Stimulated activated CD4-positive, alpha-beta T cell treated with anti-CD3 and anti-CD28 coated beads, Interleukin-1b, Interleukin-23, amount 100 ng/mL, for 48 hours (primary cell): Measurements from ENCODE around the gene SALL1.

Experiments used
- DNase-seq: peaks from one replicate; pipeline ENCODE4 v3.0.0-alpha.2; 2020

Gene SALL1

DNA sequence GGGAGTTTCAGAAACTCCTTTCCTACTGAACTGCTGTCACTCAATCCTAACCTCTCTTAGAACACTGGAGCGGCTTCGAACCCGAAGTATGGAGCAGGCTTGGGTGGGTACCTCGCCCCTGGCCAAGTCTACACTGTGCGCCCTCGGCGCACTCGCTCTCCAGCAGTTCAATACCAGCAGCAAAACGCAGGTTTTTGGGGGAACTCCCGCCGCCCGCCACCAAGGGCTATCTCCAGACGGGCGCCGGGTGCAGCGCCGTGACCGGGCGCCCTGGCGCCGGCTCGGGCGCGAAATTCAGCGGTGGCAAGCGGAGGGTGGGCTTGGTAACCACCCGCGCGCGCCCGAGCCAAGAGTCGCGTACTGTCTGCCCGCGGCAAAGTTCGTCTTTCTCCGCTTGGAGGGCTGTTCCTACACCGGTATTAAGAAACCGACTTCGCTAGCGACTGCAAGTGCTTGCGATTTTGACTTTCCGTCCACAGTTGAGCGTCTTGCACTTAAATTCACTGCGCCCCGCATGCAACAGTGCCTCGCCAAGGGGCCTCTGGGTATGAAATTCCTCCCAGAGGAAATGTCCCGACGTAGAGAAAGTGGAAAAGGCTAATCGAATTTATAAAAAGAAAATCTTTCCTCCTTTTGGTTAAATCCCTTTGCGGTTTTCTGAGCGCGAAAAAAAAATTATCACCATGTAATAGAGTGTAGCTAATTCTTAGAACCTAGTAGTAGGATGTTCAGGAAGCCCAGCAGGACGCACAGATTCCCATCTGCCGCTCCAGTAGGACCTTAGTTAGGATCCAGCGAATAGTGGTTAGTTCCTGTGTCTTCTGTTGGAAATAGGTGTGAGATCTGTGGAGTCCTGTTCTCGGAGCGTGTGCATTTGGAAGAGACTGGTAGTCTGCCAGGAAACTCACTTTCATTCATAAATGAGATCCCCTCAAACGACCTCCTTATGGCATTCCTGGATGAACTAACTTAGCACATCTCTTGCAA lies 5.0 kb upstream of the SALL1 start:
- no peak for DNase-seq

DNA sequence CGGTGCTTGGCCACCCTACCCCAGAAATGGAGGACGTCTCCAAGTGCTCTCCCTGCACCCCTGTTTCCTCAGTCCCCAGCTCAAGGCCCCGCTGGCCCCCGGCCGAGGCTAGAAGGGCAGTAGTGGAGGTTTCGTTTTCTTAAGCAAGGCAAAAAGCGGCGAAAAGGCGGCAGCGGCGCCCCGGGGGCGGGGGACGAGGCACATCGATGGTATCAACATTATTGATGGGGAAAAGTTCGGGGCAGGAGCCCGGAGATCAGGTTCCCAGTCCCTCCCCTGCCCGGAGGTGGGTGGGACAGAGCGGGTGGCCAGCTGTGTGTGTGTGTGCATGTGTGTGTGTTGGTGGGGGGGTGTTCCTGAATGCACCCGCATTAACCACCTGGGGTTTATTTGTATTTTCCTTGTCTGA lies 4.1 kb upstream of the SALL1 start:
- DNase-seq = no peak

GRCh38 chr16:51154271-51155171 lies 3.5 kb upstream of the SALL1 start:
- DNase-seq = no peak

GRCh38 chr16:51153577-51154031 lies 2.5 kb upstream of the SALL1 start:
- DNase-seq = no peak

DNA sequence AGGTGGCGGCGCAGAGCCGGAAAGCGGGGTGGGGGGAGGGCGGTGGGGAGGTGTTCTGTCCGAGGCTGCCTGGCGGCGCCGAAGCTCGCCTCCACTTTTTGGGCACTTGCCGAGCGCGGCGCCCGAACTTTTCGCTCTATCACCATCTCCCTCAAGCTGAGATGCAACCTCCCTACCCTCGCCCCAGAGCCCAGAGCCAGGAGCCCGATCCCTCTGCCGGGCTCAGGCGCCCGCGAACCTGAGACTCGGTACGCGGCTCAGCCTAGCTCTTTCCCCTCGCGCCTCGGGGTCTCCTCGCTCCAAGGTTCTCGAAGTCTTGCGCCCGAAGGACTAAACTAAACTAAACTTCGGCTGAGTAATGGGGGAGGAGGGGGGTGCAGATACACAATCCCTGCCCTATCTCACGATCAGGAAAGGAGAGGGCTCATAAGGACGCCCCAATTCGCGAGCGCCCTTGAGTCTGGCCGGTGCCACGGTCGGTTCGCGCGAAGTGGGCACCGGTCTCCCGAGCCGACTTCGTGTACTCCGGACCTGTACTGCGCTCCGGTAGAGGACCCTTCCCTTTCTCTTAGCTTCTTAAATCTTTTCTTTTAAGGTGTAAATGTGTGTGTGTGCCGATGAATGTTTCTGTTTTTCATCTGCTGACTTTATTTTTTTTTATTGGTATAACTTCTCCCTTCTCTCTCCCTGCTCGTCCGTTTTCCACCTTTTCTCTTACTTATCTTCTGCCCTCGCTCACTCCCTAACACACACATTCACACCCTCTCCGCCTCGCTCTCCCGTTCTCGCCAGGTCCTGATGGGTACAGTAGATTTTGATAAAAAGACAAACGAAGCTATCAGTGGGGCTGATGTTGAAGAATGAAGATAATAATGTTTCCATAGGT lies 1.9 kb upstream of the SALL1 start:
- no peak for DNase-seq

- DNase-seq = no peak
Observed at GRCh38 chr16:51151961-51152663, 1.0 kb upstream of the SALL1 start.

- DNase-seq = no peak
Observed at GRCh38 chr16:51151435-51151960, 428 bp upstream of the SALL1 start.

- DNase-seq = no peak
Observed at GRCh38 chr16:51150165-51150887, 744 bp downstream of the SALL1 start.

DNA sequence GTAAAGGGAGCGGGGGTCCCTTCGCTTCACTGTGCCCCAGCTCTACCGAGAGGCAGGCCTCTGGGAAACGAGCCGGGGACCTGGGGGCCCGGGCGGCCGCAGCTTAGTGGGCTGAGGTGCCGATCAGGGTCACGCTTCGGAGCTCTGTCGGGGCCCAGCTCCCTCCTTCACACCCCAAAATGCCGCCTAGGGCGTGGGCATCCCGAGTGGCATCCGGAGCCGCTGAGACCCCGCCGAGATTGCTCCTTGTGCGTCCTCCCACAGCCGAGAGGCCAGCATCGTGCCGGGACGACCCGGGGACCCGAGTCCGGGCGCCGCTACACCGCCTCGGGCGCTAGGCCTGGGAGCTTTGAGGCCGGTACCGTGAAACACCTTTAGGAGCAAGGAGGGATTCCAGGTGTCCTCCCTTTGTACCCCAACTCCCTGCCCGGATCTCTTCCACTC lies 1.3 kb downstream of the SALL1 start:
- DNase-seq = no peak

- DNase-seq = no peak
Observed at GRCh38 chr16:51149251-51149661, 1.8 kb downstream of the SALL1 start.

DNA sequence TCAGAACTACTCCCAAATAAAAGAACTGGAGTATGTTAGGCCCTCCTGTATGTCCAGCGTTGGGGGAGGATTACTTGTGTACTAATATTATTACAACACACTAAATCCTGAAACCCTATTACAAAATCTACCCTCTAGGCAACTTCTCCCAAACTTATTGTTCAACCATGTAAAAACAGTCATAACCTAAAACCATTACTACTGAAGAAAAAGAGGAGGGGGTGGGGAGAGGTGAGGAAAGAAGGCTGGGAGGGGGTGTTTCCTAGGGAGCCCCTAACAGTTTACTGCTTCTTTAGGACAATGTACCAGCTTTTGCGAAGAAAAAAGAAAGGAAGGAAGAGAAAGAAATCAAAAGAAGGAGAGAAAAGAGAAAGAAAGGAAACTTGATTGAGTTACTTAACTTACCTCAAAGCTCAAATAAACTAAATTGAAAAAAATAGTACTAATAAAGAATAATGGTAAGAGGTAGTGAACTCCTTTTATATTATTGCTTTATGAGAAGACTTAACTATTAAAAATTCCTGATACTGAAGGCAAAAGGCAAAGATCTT lies 2.3 kb downstream of the SALL1 start:
- no peak for DNase-seq

DNA sequence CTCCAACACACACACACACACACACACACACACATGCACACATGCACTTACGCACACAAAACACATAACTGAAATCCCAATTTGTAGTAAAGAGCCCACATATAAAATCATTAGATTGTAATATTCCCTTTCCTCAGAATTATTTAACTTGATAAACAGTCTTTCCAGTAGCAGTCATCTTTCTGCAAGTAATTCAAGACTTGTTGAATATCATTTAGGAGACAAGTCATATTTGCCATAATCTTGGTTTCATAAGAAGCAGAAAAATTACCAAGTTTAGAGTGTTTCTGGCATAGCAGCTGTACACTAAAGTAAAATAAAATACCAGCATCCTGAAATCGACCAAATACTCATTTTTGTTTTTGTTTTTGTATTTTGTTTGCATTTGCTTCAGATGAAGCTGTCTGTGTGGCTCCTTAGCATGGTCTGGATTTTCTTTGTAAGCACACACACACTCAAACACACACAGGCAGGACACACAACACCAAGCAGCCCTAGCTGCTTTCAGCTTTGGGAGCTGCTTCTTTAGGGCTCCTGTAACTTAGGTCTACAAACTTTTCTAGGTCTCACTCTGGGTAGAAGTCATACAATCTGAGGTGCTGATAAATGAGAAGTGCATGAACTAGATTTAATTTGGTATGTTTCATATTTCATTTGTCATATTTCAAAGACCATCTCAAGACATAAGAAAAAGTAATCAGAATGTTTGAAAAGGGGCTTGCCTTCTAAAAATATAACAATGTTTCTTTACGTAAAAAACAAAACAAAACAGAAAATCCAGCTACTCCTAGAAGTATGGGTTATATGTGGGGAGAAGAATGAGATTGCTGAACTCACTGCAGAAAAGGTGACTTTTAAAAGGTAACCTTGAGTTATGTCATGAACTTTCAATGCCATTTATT lies 3.0 kb downstream of the SALL1 start:
- no peak for DNase-seq

- DNase-seq = no peak
Observed at GRCh38 chr16:51146256-51146924, 4.7 kb downstream of the SALL1 start.

GRCh38 chr16:51144203-51144602 lies 6.9 kb downstream of the SALL1 start:
- DNase-seq = no peak

DNA sequence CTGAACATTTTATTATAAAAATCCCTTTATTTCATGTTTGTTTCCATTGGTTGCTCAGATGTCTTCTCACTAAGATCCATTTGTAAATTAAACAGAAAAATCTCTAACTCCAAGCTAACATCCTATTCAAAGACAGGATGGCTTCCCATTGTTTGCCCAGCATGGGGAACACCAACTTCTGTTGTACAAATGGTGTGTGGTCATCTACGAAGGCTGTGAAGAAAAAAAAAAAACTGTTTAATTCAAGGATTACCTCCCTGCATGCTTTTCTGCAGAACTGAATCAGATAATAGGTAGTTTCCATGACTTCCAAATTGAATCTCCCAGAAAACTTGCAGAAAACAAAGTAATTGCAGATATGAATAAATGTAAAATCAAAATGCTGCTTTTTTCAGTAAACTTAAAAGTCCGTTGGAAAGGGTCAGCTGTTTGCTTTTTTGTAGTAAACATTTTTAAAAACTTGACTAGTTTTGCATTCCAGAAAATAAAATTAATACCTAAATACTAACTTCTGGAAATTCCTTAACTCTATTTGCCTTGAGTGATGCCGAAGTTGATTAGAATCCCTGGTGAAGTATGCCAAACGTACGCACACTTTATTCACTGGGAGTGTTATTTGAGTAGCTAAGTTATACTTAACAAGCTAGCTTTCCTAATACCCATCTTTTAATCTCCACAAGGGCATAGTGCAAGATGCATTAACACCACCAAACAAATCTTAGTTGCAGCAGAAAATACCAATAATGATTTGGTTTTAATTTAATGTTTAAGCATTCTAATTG lies 7.7 kb downstream of the SALL1 start:
- DNase-seq = no peak

DNA sequence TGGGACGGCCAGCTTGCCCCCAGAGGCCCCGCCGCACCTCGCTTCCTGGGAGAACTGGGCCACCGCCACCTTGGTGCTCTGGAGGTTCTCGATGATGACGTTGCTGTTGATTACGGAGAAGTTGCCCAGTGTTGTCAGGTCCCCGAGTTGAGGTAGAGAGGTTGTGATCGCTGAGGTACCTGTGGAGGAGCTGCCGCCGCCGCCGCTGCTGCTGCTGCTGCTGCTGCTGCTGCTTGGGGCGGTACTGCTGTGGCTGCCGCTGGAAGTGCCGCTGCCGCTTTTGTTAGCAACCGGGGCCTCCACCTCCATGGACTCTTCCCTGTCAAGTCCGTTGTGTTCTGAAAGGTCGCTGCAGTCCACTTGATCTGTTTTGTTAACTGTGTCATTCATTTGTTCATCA lies 9.5 kb downstream of the SALL1 start:
- no peak for DNase-seq

DNA sequence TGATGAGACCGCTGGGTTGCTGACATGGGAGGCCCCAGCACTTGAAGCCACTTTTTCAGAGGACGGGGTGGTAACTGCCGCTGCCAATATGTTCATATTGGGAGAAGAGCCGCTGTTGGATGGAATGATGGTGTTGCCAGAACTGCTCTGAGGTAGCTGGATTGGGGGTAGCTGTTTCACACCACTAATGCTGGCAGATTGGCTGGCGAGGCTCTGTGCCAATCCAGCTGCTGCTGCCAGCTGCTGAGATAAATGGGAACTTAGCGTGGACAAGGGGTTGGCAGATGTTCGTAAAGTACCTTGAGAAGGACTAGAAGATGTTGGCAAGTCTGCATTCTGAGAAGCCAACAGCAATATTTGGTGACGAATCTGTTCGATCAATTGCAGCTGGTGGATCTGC lies 10.0 kb downstream of the SALL1 start:
- DNase-seq = no peak

DNA sequence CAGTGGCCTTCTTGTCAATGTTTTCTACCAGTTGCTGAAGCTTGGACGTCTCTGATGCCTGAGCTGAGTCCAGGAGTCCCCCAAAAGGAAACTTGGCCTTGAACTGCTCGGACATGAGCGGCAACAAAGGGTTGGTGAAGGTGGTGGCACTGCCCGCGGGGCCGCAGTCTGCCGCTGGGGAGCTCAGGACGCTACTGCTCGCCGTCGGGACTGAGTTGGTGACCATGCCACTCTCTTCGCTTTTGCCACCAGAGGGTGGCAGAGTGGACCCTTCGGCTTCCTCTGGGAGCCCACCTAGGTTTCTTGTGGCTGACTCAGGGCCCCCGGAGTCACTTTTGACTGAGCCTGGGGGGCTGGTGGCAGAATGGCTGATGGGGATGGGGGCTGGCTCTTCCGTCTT lies 11.0 kb downstream of the SALL1 start:
- no peak for DNase-seq
